Superior temporal gyrus (tissue), 1 donor: ENCODE results near the gene CRIP3.

ENCODE experiments used
- DNase-seq: peaks from one replicate; pipeline ENCODE4 v3.0.0-alpha.2; 2016; ENCODE audit errors: extremely low spot score

Gene CRIP3

DNA sequence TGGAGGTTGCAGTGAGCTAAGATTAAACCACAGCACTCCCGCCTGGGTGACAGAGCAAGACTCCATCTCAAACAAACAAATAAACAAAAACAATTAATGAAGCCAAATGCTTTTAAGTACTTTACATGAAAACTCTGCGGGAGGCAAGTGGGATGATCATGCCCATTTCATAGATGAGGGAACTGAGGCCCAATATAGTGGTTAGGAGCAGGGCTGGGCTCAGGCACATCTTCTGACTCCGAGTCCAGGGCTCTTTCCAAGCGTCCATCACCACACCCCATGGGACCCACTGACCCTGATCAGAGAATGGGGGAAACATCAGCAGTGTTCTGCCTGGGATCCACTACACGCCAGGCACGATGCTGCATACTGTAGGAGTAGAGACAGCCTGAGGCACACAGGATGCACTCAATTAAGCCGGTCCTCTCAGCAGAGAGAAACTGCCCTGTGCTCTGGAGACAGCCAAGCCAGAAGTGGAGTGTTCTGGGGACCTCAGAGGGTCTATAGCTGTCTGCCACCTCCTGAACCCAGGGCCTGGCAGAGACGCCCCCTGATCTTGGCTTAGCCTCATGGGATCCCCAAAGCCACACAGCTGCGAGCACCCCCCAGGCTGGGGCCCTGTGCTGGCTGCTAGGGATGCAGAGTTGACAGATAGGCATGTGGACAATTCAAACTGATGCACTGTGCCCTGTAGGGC lies 51.8 kb downstream of the CRIP3 start:
- no peak for DNase-seq
